Ovary (tissue), 9 donors: ENCODE results near the gene WEE1. TPM values are rescaled to one million over a fixed set of nuclear protein-coding genes. Genes with fewer than 3 reads are reported as not detected.

Experiments used
- DNase-seq, 5 donors: peaks; one replicate each; pipeline ENCODE4 v3.0.0-alpha.2; 2019 to 2020
- H3K27ac ChIP-seq, 2 donors: fragments of 200-600 bp; one replicate each; pipeline versions ENCODE4 v1.5.1 to v1.8.0; 2019 to 2022
- H3K27me3 ChIP-seq: fragments of 200-600 bp; one replicate; pipeline ENCODE4 v1.8.0; 2022
- H3K36me3 ChIP-seq: fragments of 200-600 bp; sonication (generic); one replicate; pipeline ENCODE4 v1.5.1; 2019
- H3K4me1 ChIP-seq: one replicate; pipeline ENCODE4 v1.8.1; 2013; ENCODE audit warnings: mild to moderate bottlenecking, moderate library complexity; ENCODE audit not compliant: insufficient read depth
- H3K4me3 ChIP-seq: fragments of 200-600 bp; sonication (generic); one replicate; pipeline ENCODE4 v1.5.1; 2017
- H3K9me3 ChIP-seq, 2 donors: fragments of 200-600 bp in 1 of 2; sonication (generic) in 1 of 2; one replicate each; pipeline versions ENCODE4 v1.5.1 to v1.8.1; 2013 to 2019; ENCODE audit warnings: mild to moderate bottlenecking in 1 of 2, moderate library complexity in 1 of 2
- EP300 ChIP-seq: sonication (generic); formaldehyde crosslinking; IDR thresholded peaks from one replicate; pipeline ENCODE4 v1.6.1; 2017; ENCODE audit warnings: antibody characterized with exemption
- POLR2A ChIP-seq: fragments of 450-650 bp; IDR thresholded peaks from one replicate; pipeline ENCODE4 v1.6.1; 2017; ENCODE audit warnings: antibody characterized with exemption, mild to moderate bottlenecking, moderate library complexity
- WGBS, 3 donors: extraction: QIAGEN DNeasy Blood & Tissue Kit in 1 of 3; methylation state at CpG; one replicate each; pipeline versions ENCODE4 v1.1.5 to v1.1.7; 2013 to 2017; 5-methylcytosine and 5-hydroxymethylcytosine counted together
- intact Hi-C, 4 donors: fragments of 100-400 bp; cut with DNase I; formaldehyde crosslinking; loops; one replicate each; pipeline versions ENCODE4 v1.11.0 to v1.15.1; 2022 to 2023
- polyA plus RNA-seq, 2 donors: library from polyadenylated mRNA; stranded (reverse); fragments of 200-250 nt in 1 of 2; fragments of 350-450 nt in 1 of 2; fragmentation: Illumina TruSeq in 1 of 2; extraction: RNeasy Lipid Tissue Mini Kit (QIAGEN cat#74804) in 1 of 2; gene quantifications; one replicate each; pipeline ENCODE4 v1.2.3, GENCODE V29; 2013 to 2014
- total RNA-seq, 7 donors: library from RNA; depleted of rRNA in 2 of 7; stranded (reverse); fragments of >200 nt in 2 of 7; fragmentation: NEBNext Ultra II Directional in 3 of 7; extraction: Animal tissue kit (Norgen Biotek cat#: 25700) in 3 of 7; gene quantifications; one replicate each; pipeline versions ENCODE4 v1.1.0 to v1.2.4, GENCODE V29; 2016 to 2023
- TF ChIP-seq, protein P1 (sequence below), 3 donors: fragments of 450-650 bp in 2 of 3; fragments of 200-600 bp in 1 of 3; IDR thresholded peaks; one replicate each; pipeline versions ENCODE4 v1.5.1 to v1.8.0; 2016 to 2022; ENCODE audit warnings: antibody characterized with exemption in 3 of 3, mild to moderate bottlenecking in 1 of 3
- donor health status: DM: no; HTN: no; CAD: no; lungs with moderate emphysema.
- donor health status: DM: no; HTN: no; CAD: no.
- donor health status: Bipolar disorder and iron deficiency.
- donor health status: DM: yes; HTN: yes; CAD: no.
- donor health status: DM: no; HTN: no; CAD: no.
- donor health status: DM: yes; HTN: yes; CAD: no.

The WEE1 gene
- total and polyA plus RNA-seq, 9 donors, result 10.5 to 55.4 (median 21.6) TPM

DNA sequence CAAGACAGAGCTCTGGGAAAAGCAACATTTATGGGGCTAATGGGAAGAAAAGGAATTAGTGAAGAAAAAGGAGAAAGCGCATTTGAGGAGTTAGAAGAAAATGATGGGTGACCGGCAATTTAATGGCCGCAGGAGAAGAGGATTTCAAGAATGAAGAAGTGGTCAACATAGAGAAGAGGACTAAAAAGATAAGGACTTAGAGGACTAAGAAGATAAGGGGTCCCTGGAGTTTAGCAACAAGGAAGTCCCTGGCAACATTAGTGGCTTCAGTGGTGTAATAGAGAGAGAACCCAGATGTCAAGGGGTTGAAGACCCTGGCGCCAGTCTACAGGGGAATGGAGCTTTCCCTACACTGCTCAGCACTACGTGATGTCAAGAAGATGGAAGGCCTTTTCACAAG, 32.3 kb downstream of the WEE1 start:
- WGBS, 3 donors, result 97 to 98% (median 98%) methylated on average over 5 of the region's 5 CpGs
- DNase-seq, result no peak
- no peaks in the 10 kb centered on the region for H3K4me1 ChIP-seq
- H3K4me3 ChIP-seq, result no peak overlapping the region
- H3K9me3 ChIP-seq, result no peaks in the 10 kb centered on the region
- intact Hi-C loops, result no loop called here
- H3K36me3 ChIP-seq, result no peaks in the 10 kb centered on the region
- TF ChIP-seq, protein P1, sequence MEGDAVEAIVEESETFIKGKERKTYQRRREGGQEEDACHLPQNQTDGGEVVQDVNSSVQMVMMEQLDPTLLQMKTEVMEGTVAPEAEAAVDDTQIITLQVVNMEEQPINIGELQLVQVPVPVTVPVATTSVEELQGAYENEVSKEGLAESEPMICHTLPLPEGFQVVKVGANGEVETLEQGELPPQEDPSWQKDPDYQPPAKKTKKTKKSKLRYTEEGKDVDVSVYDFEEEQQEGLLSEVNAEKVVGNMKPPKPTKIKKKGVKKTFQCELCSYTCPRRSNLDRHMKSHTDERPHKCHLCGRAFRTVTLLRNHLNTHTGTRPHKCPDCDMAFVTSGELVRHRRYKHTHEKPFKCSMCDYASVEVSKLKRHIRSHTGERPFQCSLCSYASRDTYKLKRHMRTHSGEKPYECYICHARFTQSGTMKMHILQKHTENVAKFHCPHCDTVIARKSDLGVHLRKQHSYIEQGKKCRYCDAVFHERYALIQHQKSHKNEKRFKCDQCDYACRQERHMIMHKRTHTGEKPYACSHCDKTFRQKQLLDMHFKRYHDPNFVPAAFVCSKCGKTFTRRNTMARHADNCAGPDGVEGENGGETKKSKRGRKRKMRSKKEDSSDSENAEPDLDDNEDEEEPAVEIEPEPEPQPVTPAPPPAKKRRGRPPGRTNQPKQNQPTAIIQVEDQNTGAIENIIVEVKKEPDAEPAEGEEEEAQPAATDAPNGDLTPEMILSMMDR (IDR thresholded peaks at IDR 0.05), result no peak
- TF ChIP-seq POLR2A (no peak), EP300 (no peak)
- no peaks in the 10 kb centered on the region for H3K27me3 ChIP-seq
- H3K27ac ChIP-seq, result no peak overlapping the region

DNA sequence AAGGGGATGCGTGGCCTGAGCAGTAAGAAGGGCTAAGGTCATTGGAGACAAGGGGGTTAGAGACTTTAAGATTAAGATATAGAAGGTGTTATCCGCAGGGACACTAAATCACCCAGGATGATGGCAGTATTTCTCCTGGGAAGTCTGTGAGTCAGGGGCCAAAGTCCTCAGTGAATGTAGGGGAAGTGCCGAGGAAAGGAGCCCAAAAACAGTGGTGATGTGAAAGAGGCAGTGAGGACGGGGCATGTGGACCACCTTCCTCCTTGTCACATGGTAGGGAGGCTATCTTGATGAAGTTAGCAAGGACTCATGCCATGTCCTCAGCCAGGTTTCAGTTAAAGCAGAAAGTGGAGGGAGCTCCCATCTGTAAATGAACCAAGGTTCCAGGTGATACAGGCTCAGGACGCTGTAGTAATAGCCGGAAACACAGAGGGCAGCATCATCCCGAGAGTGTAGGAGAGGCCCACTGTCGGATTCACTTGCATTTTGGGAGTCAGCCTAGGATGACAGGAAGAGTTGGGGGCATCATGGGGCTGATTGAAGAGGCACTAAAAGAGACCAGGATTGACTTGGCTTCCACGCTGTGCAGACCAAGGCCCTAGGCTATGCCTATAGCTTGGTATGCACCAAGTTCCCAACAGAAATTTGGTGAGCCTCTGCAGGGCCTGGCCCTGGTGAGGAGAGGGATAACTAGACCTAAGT, 33.5 kb downstream of the WEE1 start:
- no peak overlapping the region for H3K4me3 ChIP-seq
- H3K36me3 ChIP-seq, result no peaks in the 10 kb centered on the region
- no peak for TF ChIP-seq POLR2A
- no peak for TF ChIP-seq EP300
- TF ChIP-seq, protein P1 (IDR thresholded peaks at IDR 0.05), result no peak
- no peaks in the 10 kb centered on the region for H3K27me3 ChIP-seq
- H3K9me3 ChIP-seq, result no peaks in the 10 kb centered on the region
- no peaks in the 10 kb centered on the region for H3K4me1 ChIP-seq
- H3K27ac ChIP-seq, result no peak overlapping the region
- intact Hi-C loops, result no loop called here
- WGBS, 3 donors, result 84 to 85% (median 84%) methylated on average over 9 of the region's 9 CpGs
- DNase-seq, result no peak

DNA sequence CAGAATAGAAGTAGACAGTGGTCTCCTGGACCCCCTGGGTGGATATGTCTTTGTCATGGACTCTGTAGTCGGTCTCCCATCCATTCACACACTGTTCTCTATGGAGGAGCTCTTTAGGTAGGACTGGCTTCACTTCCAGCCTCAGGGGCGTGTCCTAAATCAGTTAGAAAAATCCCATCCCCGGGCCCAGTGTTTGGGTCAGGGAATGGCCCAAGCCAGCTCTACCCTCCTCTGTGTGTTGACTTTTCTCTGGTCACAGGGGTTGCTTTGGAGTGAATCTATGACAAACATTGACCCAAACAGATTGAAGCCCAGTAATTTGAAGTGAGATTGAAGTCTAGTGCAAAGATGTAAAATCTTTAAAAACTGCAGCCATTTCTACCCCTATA, 34.0 kb downstream of the WEE1 start:
- no peak overlapping the region for H3K27ac ChIP-seq
- no peak for DNase-seq
- H3K4me3 ChIP-seq, result no peak overlapping the region
- H3K27me3 ChIP-seq, result no peaks in the 10 kb centered on the region
- intact Hi-C loops, result no loop called here
- TF ChIP-seq, protein P1 (IDR thresholded peaks at IDR 0.05), result no peak
- TF ChIP-seq POLR2A (no peak), EP300 (no peak)
- H3K36me3 ChIP-seq, result no peaks in the 10 kb centered on the region
- no peaks in the 10 kb centered on the region for H3K4me1 ChIP-seq
- no peaks in the 10 kb centered on the region for H3K9me3 ChIP-seq
- 77 to 84% (median 84%) methylated on average over 3 of the region's 3 CpGs for WGBS, 3 donors

DNA sequence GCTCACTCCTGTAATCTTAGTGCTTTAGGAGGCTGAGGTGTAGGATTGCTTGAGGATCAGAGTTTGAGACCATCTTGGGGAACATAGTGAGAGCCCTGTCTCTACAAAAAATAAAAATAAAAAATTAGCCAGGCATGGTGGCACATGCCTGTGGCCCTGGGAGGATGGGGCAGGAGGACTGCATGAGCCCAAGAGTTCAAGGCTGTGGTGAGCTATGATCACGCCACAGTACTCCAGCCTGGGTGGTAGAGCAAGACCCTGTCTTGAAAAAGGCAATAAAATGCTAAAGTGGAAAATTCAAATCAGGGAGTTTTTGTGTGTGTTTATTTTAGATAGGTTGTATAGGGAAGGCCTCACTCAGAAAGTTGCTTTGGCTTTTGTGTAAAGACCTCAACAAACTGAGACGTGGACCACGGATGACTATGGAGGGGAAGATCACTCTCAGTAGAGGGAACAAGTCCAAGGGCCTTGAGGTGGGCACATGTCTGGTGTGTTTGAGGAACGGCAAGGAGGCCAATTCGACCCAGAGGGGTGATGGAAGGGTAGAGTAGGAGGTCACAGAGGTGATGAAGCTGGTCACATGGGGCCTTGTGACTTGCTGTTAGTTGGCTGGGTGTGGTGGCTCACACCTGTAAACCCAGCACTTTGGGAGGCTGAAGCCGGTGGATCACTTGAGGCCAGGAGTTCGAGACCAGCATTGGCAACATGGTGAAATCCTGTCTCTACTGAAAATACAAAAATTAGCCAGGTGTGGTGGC, 35.7 kb downstream of the WEE1 start:
- WGBS, 3 donors, result 94 to 97% (median 95%) methylated on average over 7 of the region's 7 CpGs
- no peak overlapping the region for H3K27ac ChIP-seq
- no peak for DNase-seq
- TF ChIP-seq POLR2A, result no peak
- TF ChIP-seq, protein P1 (IDR thresholded peaks at IDR 0.05), result no peak
- no peak for TF ChIP-seq EP300
- no peak overlapping the region for H3K4me3 ChIP-seq
- no peaks in the 10 kb centered on the region for H3K27me3 ChIP-seq
- no peaks in the 10 kb centered on the region for H3K36me3 ChIP-seq
- no peaks in the 10 kb centered on the region for H3K9me3 ChIP-seq
- intact Hi-C loops, result no loop called here
- H3K4me1 ChIP-seq, result no peaks in the 10 kb centered on the region
